SH-SY5Y (cell line): ENCODE measurements around the gene VSTM2B.

Experiments
- GATA2 ChIP-seq: IDR thresholded peaks from 2 replicates; pipeline ENCODE4 v1.6.1; 2011; ENCODE audit warnings: mild to moderate bottlenecking, low read depth, low read length
- GATA3 ChIP-seq: IDR thresholded peaks from 2 replicates; pipeline ENCODE4 v1.6.1; 2011; ENCODE audit warnings: low read depth, mild to moderate bottlenecking, low read length, moderate library complexity

GRCh38 chr19:29603308-29603707, 77.5 kb downstream of the VSTM2B start:
- TF ChIP-seq GATA3 (no peak), GATA2 (no peak)
